Adrenal gland (tissue), 5 donors: ENCODE data around the gene TFDP1.

Source experiments
- POLR2A ChIP-seq, 2 donors: fragments of 450-650 bp; IDR thresholded peaks; one replicate each; pipeline ENCODE4 v1.6.1; 2017; ENCODE audit warnings: antibody characterized with exemption in 2 of 2, mild to moderate bottlenecking in 2 of 2, moderate library complexity in 1 of 2
- TF ChIP-seq, protein P1 (sequence below), 6 experiments: fragments of 450-650 bp in 4 of 6; fragments of 200-600 bp in 2 of 6; sonication (generic) in 1 of 6; IDR thresholded peaks; 1 replicate in 5 of 6; 2 replicates in 1 of 6; pipeline versions ENCODE4 v1.5.1 to v1.8.0; 2016 to 2021; ENCODE audit warnings: antibody characterized with exemption in 6 of 6, mild to moderate bottlenecking in 2 of 6, moderate library complexity in 1 of 6
- donor health status: DM: no; HTN: no; CAD: no.

DNA sequence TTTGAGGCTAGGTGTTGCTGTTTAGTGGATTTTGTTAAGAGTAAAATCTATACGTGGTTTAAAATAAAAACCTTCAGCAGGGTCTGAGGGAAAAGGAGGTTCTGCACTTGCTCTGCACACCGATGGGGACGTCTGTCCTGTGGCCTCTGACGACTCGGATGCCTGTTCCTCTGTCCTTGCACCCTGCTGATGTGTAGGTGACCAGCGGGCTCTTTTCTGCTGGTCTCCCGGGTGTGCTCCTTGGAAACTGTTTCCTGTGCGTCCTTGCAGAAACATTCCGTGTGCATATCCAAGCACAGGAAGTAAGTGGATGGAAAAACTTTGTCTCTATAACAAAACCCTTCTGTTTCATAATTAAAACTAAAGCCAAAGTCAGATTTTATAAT is 69.6 kb downstream of the TFDP1 start:
- TF ChIP-seq, protein P1, sequence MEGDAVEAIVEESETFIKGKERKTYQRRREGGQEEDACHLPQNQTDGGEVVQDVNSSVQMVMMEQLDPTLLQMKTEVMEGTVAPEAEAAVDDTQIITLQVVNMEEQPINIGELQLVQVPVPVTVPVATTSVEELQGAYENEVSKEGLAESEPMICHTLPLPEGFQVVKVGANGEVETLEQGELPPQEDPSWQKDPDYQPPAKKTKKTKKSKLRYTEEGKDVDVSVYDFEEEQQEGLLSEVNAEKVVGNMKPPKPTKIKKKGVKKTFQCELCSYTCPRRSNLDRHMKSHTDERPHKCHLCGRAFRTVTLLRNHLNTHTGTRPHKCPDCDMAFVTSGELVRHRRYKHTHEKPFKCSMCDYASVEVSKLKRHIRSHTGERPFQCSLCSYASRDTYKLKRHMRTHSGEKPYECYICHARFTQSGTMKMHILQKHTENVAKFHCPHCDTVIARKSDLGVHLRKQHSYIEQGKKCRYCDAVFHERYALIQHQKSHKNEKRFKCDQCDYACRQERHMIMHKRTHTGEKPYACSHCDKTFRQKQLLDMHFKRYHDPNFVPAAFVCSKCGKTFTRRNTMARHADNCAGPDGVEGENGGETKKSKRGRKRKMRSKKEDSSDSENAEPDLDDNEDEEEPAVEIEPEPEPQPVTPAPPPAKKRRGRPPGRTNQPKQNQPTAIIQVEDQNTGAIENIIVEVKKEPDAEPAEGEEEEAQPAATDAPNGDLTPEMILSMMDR (IDR thresholded peaks at IDR 0.05) = no peak
- no peak for TF ChIP-seq POLR2A (IDR thresholded peaks at IDR 0.05)
